ENCODE measurements around the gene ACTR5. TPM values are rescaled to one million over a fixed set of nuclear protein-coding genes. Genes with fewer than 3 reads are reported as not detected.

ACTR5 gene
- polyA plus RNA-seq, 1 of the 3 experiments (the other 2 are of a cell fraction), result 9.7 TPM

DNA sequence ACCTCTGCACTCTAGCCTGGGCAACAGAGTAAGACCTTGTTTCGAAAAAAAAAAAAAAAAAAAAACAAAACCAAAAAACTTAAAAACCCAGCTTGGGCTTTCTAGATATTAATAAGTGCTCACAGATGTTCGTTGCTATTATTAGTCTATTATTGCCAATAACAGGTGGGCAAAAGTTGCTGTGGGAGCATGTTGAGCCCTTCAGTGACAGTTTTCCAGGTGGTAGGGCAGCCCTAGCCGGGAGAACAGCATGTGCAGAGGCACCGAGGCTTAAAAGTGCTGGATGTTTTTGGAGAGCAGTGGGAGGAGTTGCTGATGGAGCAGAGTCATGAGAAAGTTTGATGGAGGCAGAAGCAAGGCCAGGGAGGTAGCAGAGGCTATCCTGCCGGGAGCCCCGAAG, 61.7 kb downstream of the ACTR5 start:
- Histone ChIP-seq H3K27me3 (ENCODE audit: insufficient read depth) (peaks cover 32% of the 10 kb centered on the region), H3K36me3 (replicated peaks in 1 of 2; ENCODE audit: control insufficient read depth in 1 of 2, insufficient read depth in 2 of 2, low read length in 1 of 2) (no peaks in the 10 kb centered on the region)
- CTCF ChIA-PET, result interaction anchor here (1.3 kb wide), 1 partner anchor 20 kb away, joined by 4 read pairs; no protein-coding TSS in a partner anchor

DNA sequence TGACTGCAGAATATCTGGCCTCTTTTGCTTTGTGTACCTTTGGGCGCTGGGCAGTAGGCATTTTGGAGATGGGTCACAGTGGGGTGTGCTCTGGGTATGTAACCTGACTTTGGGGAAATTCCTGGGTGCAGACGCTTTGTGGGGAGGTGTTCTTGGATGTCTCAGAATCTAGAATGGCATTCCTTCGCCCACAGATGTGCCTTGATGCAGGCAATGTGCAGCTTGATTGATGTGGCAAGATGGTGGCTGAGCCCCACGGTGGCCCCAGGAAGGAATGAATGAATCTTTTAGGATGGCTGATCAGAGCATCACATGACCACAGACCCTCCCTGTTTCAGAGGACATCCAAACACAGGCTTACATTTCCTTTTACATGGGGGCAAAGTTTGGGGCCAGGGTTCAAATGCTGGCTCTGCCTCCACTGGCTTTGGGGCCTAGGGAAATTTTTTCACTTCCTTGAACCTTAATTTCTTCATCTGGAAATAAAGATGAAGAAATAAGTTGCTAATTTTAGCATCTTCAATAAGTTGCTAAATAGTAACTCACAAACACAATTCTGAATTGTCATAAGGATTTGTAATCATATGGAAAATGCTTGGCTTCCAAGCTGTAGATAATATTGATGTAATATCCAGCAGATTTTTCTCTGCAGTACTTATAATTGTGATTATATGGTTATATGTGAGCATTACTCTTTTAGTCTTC, 62.8 kb downstream of the ACTR5 start:
- H3K36me3 ChIP-seq (replicated peaks in 1 of 2; ENCODE audit: control insufficient read depth in 1 of 2, insufficient read depth in 2 of 2, low read length in 1 of 2), result no peaks in the 10 kb centered on the region
- H3K4me3 ChIP-seq (ENCODE audit: low read depth in 2 of 2, low read length in 1 of 2), result no peak overlapping the region
- POLR2A ChIA-PET, result no interaction called here
- H3K27ac ChIP-seq (ENCODE audit: low read depth in 2 of 2, low read length in 1 of 2), result no peak overlapping the region
- H2AFZ ChIP-seq (ENCODE audit: low read depth), result no peak overlapping the region
- H3K4me2 ChIP-seq, result no peak overlapping the region
- H3K9me3 ChIP-seq, result no peaks in the 10 kb centered on the region
- DNase-seq, result no peak
- peaks cover 23% of the 10 kb centered on the region for H3K27me3 ChIP-seq (ENCODE audit: insufficient read depth)
- H4K20me1 ChIP-seq (ENCODE audit: insufficient read depth), result no peaks in the 10 kb centered on the region
- CTCF ChIA-PET, result no interaction called here
- H3F3A ChIP-seq (replicated peaks; ENCODE audit: insufficient read depth), result no peaks in the 10 kb centered on the region
- 51% methylated on average over 4 of the region's 4 CpGs for WGBS (ENCODE audit: low lambda C conversion rate)
- H3K9me2 ChIP-seq, result no peaks in the 10 kb centered on the region
- H3K9ac ChIP-seq, result no peak overlapping the region
- peaks cover 0 to 26% of the 10 kb centered on the region in 2 experiments; a peak in 1 of 4 replicates for H3K4me1 ChIP-seq (ENCODE audit: control insufficient read depth in 1 of 2, insufficient read depth in 2 of 2, low read depth in 1 of 2, low read length in 1 of 2)
- no peaks in the 10 kb centered on the region for H3K79me2 ChIP-seq (ENCODE audit: insufficient read depth)
- TF ChIP-seq MEF2A (IDR thresholded peaks at IDR 0.05; ENCODE audit: borderline replicate concordance, low read depth), result no peak
- TF ChIP-seq, protein P1, sequence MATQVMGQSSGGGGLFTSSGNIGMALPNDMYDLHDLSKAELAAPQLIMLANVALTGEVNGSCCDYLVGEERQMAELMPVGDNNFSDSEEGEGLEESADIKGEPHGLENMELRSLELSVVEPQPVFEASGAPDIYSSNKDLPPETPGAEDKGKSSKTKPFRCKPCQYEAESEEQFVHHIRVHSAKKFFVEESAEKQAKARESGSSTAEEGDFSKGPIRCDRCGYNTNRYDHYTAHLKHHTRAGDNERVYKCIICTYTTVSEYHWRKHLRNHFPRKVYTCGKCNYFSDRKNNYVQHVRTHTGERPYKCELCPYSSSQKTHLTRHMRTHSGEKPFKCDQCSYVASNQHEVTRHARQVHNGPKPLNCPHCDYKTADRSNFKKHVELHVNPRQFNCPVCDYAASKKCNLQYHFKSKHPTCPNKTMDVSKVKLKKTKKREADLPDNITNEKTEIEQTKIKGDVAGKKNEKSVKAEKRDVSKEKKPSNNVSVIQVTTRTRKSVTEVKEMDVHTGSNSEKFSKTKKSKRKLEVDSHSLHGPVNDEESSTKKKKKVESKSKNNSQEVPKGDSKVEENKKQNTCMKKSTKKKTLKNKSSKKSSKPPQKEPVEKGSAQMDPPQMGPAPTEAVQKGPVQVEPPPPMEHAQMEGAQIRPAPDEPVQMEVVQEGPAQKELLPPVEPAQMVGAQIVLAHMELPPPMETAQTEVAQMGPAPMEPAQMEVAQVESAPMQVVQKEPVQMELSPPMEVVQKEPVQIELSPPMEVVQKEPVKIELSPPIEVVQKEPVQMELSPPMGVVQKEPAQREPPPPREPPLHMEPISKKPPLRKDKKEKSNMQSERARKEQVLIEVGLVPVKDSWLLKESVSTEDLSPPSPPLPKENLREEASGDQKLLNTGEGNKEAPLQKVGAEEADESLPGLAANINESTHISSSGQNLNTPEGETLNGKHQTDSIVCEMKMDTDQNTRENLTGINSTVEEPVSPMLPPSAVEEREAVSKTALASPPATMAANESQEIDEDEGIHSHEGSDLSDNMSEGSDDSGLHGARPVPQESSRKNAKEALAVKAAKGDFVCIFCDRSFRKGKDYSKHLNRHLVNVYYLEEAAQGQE (IDR thresholded peaks at IDR 0.05; ENCODE audit: low read depth, low read length), result no peak
- TF ChIP-seq TCF12 (IDR thresholded peaks at IDR 0.05), result no peak
- TF ChIP-seq SIN3A (IDR thresholded peaks at IDR 0.05; ENCODE audit: borderline replicate concordance, low read depth, low read length), result no peak
- TF ChIP-seq, protein P2, sequence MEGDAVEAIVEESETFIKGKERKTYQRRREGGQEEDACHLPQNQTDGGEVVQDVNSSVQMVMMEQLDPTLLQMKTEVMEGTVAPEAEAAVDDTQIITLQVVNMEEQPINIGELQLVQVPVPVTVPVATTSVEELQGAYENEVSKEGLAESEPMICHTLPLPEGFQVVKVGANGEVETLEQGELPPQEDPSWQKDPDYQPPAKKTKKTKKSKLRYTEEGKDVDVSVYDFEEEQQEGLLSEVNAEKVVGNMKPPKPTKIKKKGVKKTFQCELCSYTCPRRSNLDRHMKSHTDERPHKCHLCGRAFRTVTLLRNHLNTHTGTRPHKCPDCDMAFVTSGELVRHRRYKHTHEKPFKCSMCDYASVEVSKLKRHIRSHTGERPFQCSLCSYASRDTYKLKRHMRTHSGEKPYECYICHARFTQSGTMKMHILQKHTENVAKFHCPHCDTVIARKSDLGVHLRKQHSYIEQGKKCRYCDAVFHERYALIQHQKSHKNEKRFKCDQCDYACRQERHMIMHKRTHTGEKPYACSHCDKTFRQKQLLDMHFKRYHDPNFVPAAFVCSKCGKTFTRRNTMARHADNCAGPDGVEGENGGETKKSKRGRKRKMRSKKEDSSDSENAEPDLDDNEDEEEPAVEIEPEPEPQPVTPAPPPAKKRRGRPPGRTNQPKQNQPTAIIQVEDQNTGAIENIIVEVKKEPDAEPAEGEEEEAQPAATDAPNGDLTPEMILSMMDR (IDR thresholded peaks at IDR 0.05), result no peak
- TF ChIP-seq MXI1 (IDR thresholded peaks at IDR 0.05; ENCODE audit: low read depth, low read length), result no peak
- no peak for TF ChIP-seq SMC3 (IDR thresholded peaks at IDR 0.05; ENCODE audit: low read depth, low read length)
- no peak for TF ChIP-seq NFIC (IDR thresholded peaks at IDR 0.05; ENCODE audit: borderline replicate concordance)
- TF ChIP-seq EZH2phosphoT487 (IDR thresholded peaks at IDR 0.05; ENCODE audit: borderline replicate concordance, low read depth), result no peak
- TF ChIP-seq TEAD4 (IDR thresholded peaks at IDR 0.05; ENCODE audit: borderline replicate concordance, insufficient read depth), result no peak
- no peak for TF ChIP-seq YY1 (IDR thresholded peaks at IDR 0.05; ENCODE audit: low read depth)

More for the DNA sequence above, 61.7 kb downstream of the ACTR5 start:
- H4K20me1 ChIP-seq (ENCODE audit: insufficient read depth), result no peaks in the 10 kb centered on the region
- H3K4me3 ChIP-seq (ENCODE audit: low read depth in 2 of 2, low read length in 1 of 2), result no peak overlapping the region
- H3K4me2 ChIP-seq, result no peak overlapping the region
- 32% methylated on average over 6 of the region's 6 CpGs for WGBS (ENCODE audit: low lambda C conversion rate)
- no peak overlapping the region for H2AFZ ChIP-seq (ENCODE audit: low read depth)
- POLR2A ChIA-PET, result no interaction called here
- TF ChIP-seq RFX5 (IDR thresholded peaks at IDR 0.05; ENCODE audit: low read length) (no peak), SMC3 (IDR thresholded peaks at IDR 0.05; ENCODE audit: low read depth, low read length) (no peak), IRF3 (IDR thresholded peaks at IDR 0.05; ENCODE audit: low read depth, low read length) (no peak), JUND (IDR thresholded peaks at IDR 0.05) (no peak), RXRA (IDR thresholded peaks at IDR 0.05; ENCODE audit: borderline replicate concordance, low read depth) (no peak)
- TF ChIP-seq, protein P2 (IDR thresholded peaks at IDR 0.05), result no peak
- no peaks in the 10 kb centered on the region for H3K9me3 ChIP-seq
- H3K9me2 ChIP-seq, result no peaks in the 10 kb centered on the region
- H3K4me1 ChIP-seq (ENCODE audit: control insufficient read depth in 1 of 2, insufficient read depth in 2 of 2, low read depth in 1 of 2, low read length in 1 of 2), result peaks cover 0 to 30% of the 10 kb centered on the region in 2 experiments; a peak in 1 of 4 replicates
- H3K79me2 ChIP-seq (ENCODE audit: insufficient read depth), result no peaks in the 10 kb centered on the region
- no peak overlapping the region for H3K9ac ChIP-seq
- DNase-seq, result no peak
- no peaks in the 10 kb centered on the region for H3F3A ChIP-seq (replicated peaks; ENCODE audit: insufficient read depth)
- H3K27ac ChIP-seq (ENCODE audit: low read depth in 2 of 2, low read length in 1 of 2), result no peak overlapping the region

Measured in SK-N-SH (cell line).